ENCODE measurements around the gene EHMT1.

EHMT1 gene

GRCh38 chr9:137870432-137870831 is 251.6 kb downstream of the EHMT1 start:
- H4K20me1 ChIP-seq (ENCODE audit: low read depth, low read length) = no peaks in the 10 kb centered on the region
- H3K4me2 ChIP-seq (ENCODE audit: low read depth, low read length, poor library complexity, severe bottlenecking) = no peak overlapping the region
- no peaks in the 10 kb centered on the region for H3F3A ChIP-seq (ENCODE audit: insufficient read depth)
- no peaks in the 10 kb centered on the region for H3K36me3 ChIP-seq (ENCODE audit: low read length)
- H3K79me2 ChIP-seq (ENCODE audit: insufficient read depth, low read length) = no peaks in the 10 kb centered on the region
- no peak overlapping the region for H2AFZ ChIP-seq (ENCODE audit: low read depth, low read length, severe bottlenecking)
- H3K27ac ChIP-seq (ENCODE audit: low read depth, low read length) = no peak overlapping the region
- H3K27me3 ChIP-seq (ENCODE audit: low read length) = no peaks in the 10 kb centered on the region
- TF ChIP-seq CTCF (IDR thresholded peaks at IDR 0.05; ENCODE audit: insufficient read depth, low read length, poor library complexity, severe bottlenecking) = no peak
- no peak for TF ChIP-seq EZH2phosphoT487 (conservative IDR thresholded peaks at IDR 0.05; ENCODE audit: low read length)
- H3K9me3 ChIP-seq (ENCODE audit: insufficient read depth, low read length) = no peaks in the 10 kb centered on the region
- no peak overlapping the region for H3K4me3 ChIP-seq (ENCODE audit: insufficient read depth, low read length, poor library complexity, severe bottlenecking)
- no peak overlapping the region for H3K9ac ChIP-seq (ENCODE audit: low read length)
- no peaks in the 10 kb centered on the region for H3K9me2 ChIP-seq (replicated peaks; ENCODE audit: insufficient read depth, low read length)

DNA sequence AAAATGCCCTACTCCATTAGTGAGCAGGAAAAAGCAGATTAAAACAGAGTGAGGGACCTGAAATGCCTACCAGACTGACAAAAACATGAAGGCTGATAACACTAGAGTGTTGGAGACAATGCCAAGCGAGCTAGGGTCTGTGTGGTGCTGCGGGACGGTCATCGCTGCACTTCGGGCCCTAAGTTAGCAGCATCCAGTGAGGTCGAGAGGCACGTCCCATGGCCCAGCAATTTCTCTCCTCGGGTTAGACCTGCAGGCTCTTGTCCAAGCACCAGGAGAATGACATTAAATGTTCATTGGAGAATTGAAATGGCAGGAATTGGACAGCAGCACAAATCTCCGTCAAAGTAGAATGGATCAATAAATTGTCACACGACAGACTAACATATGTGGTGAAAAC is 253.5 kb downstream of the EHMT1 start:
- TF ChIP-seq EZH2phosphoT487 (conservative IDR thresholded peaks at IDR 0.05; ENCODE audit: low read length) (no peak), CTCF (IDR thresholded peaks at IDR 0.05; ENCODE audit: insufficient read depth, low read length, poor library complexity, severe bottlenecking) (no peak)
- H3K4me3 ChIP-seq (ENCODE audit: insufficient read depth, low read length, poor library complexity, severe bottlenecking) = no peak overlapping the region
- H3K9me3 ChIP-seq (ENCODE audit: insufficient read depth, low read length) = no peaks in the 10 kb centered on the region
- H3K9ac ChIP-seq (ENCODE audit: low read length) = no peak overlapping the region
- no peaks in the 10 kb centered on the region for H3F3A ChIP-seq (ENCODE audit: insufficient read depth)
- H2AFZ ChIP-seq (ENCODE audit: low read depth, low read length, severe bottlenecking) = no peak overlapping the region
- no peaks in the 10 kb centered on the region for H3K27me3 ChIP-seq (ENCODE audit: low read length)
- no peaks in the 10 kb centered on the region for H3K36me3 ChIP-seq (ENCODE audit: low read length)
- no peak overlapping the region for H3K4me2 ChIP-seq (ENCODE audit: low read depth, low read length, poor library complexity, severe bottlenecking)
- H3K9me2 ChIP-seq (replicated peaks; ENCODE audit: insufficient read depth, low read length) = no peaks in the 10 kb centered on the region
- H3K79me2 ChIP-seq (ENCODE audit: insufficient read depth, low read length) = no peaks in the 10 kb centered on the region
- no peak overlapping the region for H3K27ac ChIP-seq (ENCODE audit: low read depth, low read length)
- no peaks in the 10 kb centered on the region for H4K20me1 ChIP-seq (ENCODE audit: low read depth, low read length)

- H3K9me3 ChIP-seq (ENCODE audit: insufficient read depth, low read length) = no peaks in the 10 kb centered on the region
- no peaks in the 10 kb centered on the region for H4K20me1 ChIP-seq (ENCODE audit: low read depth, low read length)
Observed at GRCh38 chr9:137873408-137873807, 254.6 kb downstream of the EHMT1 start.

More at GRCh38 chr9:137873408-137873807, 254.6 kb downstream of the EHMT1 start:
- Histone ChIP-seq H3K4me3 (ENCODE audit: insufficient read depth, low read length, poor library complexity, severe bottlenecking) (no peak overlapping the region), H3K4me2 (ENCODE audit: low read depth, low read length, poor library complexity, severe bottlenecking) (no peak overlapping the region), H3K27me3 (ENCODE audit: low read length) (no peaks in the 10 kb centered on the region), H3K9ac (ENCODE audit: low read length) (no peak overlapping the region), H3K79me2 (ENCODE audit: insufficient read depth, low read length) (no peaks in the 10 kb centered on the region), H3F3A (ENCODE audit: insufficient read depth) (no peaks in the 10 kb centered on the region), H3K9me2 (replicated peaks; ENCODE audit: insufficient read depth, low read length) (no peaks in the 10 kb centered on the region), H3K27ac (ENCODE audit: low read depth, low read length) (no peak overlapping the region), H2AFZ (ENCODE audit: low read depth, low read length, severe bottlenecking) (no peak overlapping the region), H3K36me3 (ENCODE audit: low read length) (no peaks in the 10 kb centered on the region)
- no peak for TF ChIP-seq EZH2phosphoT487 (conservative IDR thresholded peaks at IDR 0.05; ENCODE audit: low read length)
- no peak for TF ChIP-seq CTCF (IDR thresholded peaks at IDR 0.05; ENCODE audit: insufficient read depth, low read length, poor library complexity, severe bottlenecking)

Data from SU-DHL-6 (cell line).